Activated CD8-positive, alpha-beta memory T cell treated with anti-CD3 and anti-CD28 coated beads for 4 hours (primary cell): ENCODE results near the gene PSMD7.
A peak's percentile ranks its signal among the peaks of the same experiment; 100 is the strongest.

Source experiments
- DNase-seq, 2 donors: peaks; one replicate each; pipeline ENCODE4 v3.0.0-alpha.2; 2020; ENCODE audit warnings: low read depth in 2 of 2

The PSMD7 gene

DNA sequence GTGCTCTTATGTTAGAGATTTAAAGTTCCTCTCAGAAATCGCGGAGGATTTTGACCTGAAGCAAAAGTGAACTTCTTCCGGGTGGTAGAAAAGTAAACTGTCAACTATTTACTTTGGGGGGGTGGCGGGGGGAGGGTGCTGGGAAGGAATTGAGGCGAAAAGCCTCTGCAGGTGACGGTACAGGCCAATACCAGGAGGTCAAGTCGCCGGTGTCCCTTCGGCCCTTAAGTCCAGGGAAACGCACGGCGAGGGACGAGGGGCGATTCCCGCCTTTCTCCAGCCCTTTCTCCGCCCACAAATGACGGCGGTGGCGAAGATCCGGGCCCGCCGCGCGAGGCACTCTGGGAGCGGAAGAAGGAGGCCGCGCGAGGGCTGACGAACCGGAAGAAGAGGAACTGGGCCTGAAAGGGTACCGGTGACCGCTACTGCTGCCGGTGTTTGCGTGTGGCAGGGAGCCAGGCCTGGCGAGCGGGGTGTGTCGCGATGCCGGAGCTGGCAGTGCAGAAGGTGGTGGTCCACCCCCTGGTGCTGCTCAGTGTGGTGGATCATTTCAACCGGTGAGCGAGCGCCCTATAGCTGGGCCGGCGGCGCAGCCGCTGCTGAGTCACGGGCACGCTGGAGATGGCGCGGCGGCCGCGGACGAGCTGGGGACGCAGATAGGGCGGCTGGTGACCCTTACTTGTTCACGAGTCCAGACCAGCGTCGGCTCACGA is at the start of gene PSMD7:
Gene PSMD7 (plus strand): TSS at position 383 of the 713 bp plus-strand sequence. CDS start 101 bp downstream, at position 484.
- DNase-seq = peak; percentile 72 to 75

DNA sequence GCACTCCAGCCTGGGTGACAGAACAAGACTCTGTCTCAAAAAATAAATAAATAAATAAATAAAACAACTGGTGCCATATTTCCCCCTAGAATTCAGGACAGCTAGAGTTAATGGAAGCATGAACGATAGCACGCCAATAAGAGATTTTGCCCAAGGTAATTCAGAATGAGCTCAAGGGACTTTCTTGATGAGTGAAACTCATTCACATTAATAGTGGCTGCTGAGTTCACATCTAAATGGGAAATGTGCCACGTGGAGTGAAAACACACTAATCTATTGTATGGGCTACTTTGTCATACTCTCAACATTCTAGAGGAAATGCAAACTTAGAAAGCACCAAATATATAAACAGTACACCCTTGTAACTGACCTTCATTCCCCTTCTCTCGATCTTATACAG is 47.4 kb upstream of the PSMD7 start:
- no peak for DNase-seq

DNA sequence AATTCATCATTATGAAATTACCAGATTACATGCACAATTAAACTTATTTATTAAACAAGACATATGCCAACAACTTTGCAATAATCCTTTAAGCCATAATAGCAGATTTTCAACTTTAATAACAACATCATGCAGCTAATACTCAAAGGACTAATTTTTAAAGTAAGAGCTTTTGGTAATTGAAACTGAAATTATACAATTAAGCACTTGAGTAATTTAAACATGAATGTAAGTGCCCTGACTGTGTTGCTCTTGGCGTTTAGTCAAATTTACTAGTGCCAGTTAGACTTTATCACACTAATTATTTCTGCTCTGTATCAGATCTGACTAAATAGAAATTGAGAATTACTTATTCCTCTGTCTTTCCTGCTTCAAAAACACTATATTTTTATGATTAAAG is 46.8 kb upstream of the PSMD7 start:
- no peak for DNase-seq

GRCh38 chr16:74252329-74252728 is 44.3 kb upstream of the PSMD7 start:
- DNase-seq = no peak

DNA sequence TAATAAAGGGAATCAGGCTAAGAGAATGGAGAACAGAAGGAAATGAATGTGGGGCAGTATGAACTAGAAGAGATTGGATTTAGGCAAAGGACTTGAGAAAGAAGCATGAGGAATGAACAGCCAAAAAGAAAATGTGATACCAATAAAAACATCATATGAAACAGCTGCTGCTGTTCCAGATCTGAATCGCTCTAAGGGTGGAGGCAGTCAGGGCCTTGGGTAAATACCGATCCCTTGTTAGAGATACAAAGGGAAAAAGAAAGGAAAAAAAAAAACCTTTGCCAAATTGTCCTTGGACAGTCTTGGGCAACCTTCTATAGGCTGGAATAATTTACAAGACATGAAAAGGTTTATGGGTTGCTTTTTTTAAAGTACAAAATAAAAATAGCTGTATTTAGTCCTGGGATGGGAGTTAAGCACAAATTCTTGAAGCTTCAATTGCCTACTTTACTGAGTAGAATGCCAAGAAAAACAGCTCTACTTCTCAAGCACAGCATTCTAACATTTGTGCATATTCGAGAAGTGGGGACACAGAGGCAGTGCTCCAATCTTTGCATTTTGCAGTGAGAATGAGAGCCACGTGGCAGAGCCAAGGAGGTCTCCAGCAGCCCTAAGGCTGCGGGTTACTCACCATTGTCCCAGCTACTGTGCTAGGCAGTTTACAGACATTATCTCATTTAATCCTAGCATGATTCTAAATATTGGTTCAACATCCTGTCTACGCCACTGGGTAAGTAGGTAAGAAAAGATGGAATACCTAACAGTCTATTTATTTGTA is 43.3 kb upstream of the PSMD7 start:
- DNase-seq = no peak

DNA sequence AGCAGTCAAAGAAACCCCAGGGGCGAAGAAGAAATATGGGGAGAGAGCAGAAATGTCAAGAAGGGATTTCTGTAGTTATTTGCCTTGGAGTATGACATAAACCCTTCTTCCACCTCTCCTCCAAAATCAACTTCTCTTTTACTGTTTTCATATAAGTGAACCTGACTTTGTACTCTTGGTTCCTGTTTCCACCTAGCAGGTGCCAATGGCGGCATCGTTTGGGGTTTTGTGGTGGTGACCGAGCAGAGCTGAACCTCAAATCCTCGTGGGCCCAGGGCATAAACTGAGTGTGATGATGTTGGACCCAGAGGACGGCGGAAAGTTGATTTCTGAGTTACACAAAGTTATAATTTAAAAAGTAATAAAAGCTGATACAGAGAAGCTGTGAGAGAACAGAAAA is 39.6 kb upstream of the PSMD7 start:
- no peak for DNase-seq

GRCh38 chr16:74261068-74261467 is 35.5 kb upstream of the PSMD7 start:
- DNase-seq = no peak

- DNase-seq = no peak
Measured at GRCh38 chr16:74264811-74265210, 31.8 kb upstream of the PSMD7 start.

- no peak for DNase-seq
Measured at GRCh38 chr16:74268372-74268782, 28.2 kb upstream of the PSMD7 start.

GRCh38 chr16:74271872-74272271 is 24.7 kb upstream of the PSMD7 start:
- no peak for DNase-seq

- no peak for DNase-seq
Measured at GRCh38 chr16:74275031-74275636, 21.5 kb upstream of the PSMD7 start.

- DNase-seq = no peak
Measured at GRCh38 chr16:74275711-74276110, 20.9 kb upstream of the PSMD7 start.

DNA sequence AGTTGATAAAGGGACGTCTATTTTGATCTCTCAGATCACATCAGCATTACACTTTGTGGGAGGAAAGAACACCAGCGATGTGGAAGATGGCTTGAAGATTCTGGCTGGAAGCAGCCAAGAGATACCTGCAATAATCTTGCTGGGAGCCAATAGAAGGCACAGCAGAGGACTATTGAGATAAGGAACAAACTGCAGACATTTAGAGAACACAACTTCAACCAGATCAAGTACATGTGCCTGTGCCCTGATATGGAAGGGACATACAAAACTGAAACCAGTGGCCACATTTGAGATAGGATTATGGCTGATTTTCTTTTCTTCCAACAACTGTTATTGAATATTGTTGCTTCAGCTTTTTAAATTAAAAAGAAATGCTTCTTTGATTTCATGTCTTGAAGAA is 18.6 kb upstream of the PSMD7 start:
- DNase-seq = no peak

DNA sequence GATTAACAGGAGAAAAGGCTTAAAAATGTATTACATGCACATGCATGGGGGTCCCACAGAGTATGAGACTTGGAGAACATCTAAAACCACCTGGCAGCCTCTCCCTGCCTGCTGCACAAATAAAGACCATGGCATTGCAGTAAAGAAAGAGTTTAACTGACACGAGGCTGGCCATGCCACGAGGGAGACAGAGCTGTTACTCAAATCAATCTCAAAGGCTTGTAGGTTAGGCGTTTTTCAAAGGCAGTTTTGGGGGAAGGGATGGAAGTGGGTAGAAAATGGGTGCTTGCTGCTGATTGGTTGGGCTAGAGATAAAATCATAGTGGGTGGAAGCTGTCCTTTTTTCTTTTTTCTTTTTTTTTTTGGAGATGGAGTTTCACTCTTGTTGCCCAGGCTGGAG is 17.3 kb upstream of the PSMD7 start:
- DNase-seq = no peak

GRCh38 chr16:74279805-74280204 is 16.8 kb upstream of the PSMD7 start:
- DNase-seq = no peak

- DNase-seq = no peak
Measured at GRCh38 chr16:74280448-74280847, 16.2 kb upstream of the PSMD7 start.

GRCh38 chr16:74281300-74281699 is 15.3 kb upstream of the PSMD7 start:
- no peak for DNase-seq

- DNase-seq = no peak
Measured at GRCh38 chr16:74283716-74284115, 12.9 kb upstream of the PSMD7 start.

DNA sequence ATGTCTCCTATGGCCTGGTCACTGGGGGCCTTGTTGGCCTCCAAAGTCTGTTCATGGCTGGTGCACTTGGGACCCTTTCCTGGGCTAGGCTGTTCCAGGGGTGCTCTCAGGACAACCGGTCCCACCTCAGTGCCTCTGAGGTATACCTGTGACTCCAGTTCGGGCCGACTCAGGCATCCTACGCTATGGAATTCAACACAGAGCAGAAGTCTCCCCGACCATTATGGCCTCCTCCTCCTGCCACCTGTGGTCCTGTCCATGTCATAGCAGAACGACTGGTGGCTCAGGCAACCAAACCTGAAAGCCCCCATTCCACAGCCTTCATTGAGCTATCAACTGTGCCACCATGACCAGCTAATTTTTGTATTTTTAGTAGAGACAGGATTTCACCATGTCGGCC is 8.5 kb upstream of the PSMD7 start:
- DNase-seq = no peak

GRCh38 chr16:74290356-74290755 is 6.3 kb upstream of the PSMD7 start:
- no peak for DNase-seq

GRCh38 chr16:74291176-74291575 is 5.4 kb upstream of the PSMD7 start:
- DNase-seq = no peak

GRCh38 chr16:74291577-74292208 is 4.9 kb upstream of the PSMD7 start:
- DNase-seq = no peak

DNA sequence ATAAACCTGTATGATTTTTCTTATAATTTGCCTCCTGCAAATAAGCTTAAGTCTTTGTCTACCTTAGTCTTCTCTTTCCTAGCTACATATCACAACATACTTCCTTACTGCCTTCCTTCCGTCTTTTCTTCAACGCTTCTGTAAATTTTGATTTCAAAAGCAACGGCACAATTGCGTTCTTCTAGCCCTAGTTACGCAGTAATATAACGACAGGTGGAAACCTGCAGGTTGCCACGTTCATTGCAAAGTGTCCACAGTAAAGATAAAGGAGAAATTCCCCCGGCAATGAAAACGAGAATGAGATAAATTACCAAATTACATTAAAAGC is 546 bp upstream of the PSMD7 start:
- DNase-seq = no peak
